H9 (cell line): ENCODE data around the gene ZNF652. TPM values are rescaled to one million over a fixed set of nuclear protein-coding genes. Genes with fewer than 3 reads are reported as not detected.

Experiments used
- DNase-seq: peaks from one replicate; pipeline ENCODE4 v3.0.0-alpha.2; 2017
- H2AFZ ChIP-seq: one replicate; pipeline ENCODE4 v1.6.1; 2013; ENCODE audit warnings: mild to moderate bottlenecking, low read length, control low read depth, moderate library complexity
- H2AK5ac ChIP-seq: 2 replicates; pipeline ENCODE4 v1.6.1; 2013; ENCODE audit warnings: low read length, control low read depth, mixed read lengths; ENCODE audit not compliant: insufficient read length
- H2BK120ac ChIP-seq: one replicate; pipeline ENCODE4 v1.6.1; 2013; ENCODE audit warnings: low read depth, mild to moderate bottlenecking, low read length, control low read depth, inconsistent platforms; ENCODE audit not compliant: poor library complexity, severe bottlenecking
- H2BK12ac ChIP-seq: 2 replicates; pipeline ENCODE4 v1.6.1; 2013; ENCODE audit warnings: low read length, control low read depth, mixed read lengths, low read depth; ENCODE audit not compliant: insufficient read length
- H2BK15ac ChIP-seq: 2 replicates; pipeline ENCODE4 v1.6.1; 2013; ENCODE audit warnings: low read depth, low read length, control low read depth
- H2BK20ac ChIP-seq: one replicate; pipeline ENCODE4 v1.6.1; 2013; ENCODE audit warnings: low read depth, mild to moderate bottlenecking, low read length, control low read depth, inconsistent platforms; ENCODE audit not compliant: poor library complexity, severe bottlenecking
- H2BK5ac ChIP-seq: 2 replicates; pipeline ENCODE4 v1.6.1; 2013; ENCODE audit warnings: low read length, control low read depth, mixed read lengths; ENCODE audit not compliant: insufficient read length
- H3K14ac ChIP-seq: 2 replicates; pipeline ENCODE4 v1.6.1; 2013; ENCODE audit warnings: low read length, control low read depth; ENCODE audit not compliant: insufficient read depth
- H3K18ac ChIP-seq: 2 replicates; pipeline ENCODE4 v1.6.1; 2013; ENCODE audit warnings: low read depth, mild to moderate bottlenecking, mixed read lengths, low read length, control low read depth; ENCODE audit not compliant: insufficient read length
- H3K23ac ChIP-seq: 2 replicates; pipeline ENCODE4 v1.6.1; 2013; ENCODE audit warnings: low read length, control low read depth, mixed read lengths, low read depth; ENCODE audit not compliant: insufficient read length
- H3K23me2 ChIP-seq: 2 replicates; pipeline ENCODE4 v1.6.1; 2013; ENCODE audit warnings: low read depth, mild to moderate bottlenecking, mixed read lengths, low read length, control low read depth; ENCODE audit not compliant: insufficient read length, poor library complexity, severe bottlenecking
- H3K27ac ChIP-seq: 2 replicates; pipeline ENCODE4 v1.5.1; 2013; ENCODE audit warnings: low read length, control low read depth, mixed read lengths, low read depth; ENCODE audit not compliant: insufficient read length
- H3K27me3 ChIP-seq: 2 replicates; pipeline ENCODE4 v1.6.1; 2013; ENCODE audit warnings: low read length, control low read depth, inconsistent platforms; ENCODE audit not compliant: insufficient read depth
- H3K4ac ChIP-seq: 2 replicates; pipeline ENCODE4 v1.6.1; 2013; ENCODE audit warnings: low read depth, mild to moderate bottlenecking, control low read depth, inconsistent platforms, low read length, moderate library complexity
- H3K4me1 ChIP-seq: 2 replicates; pipeline ENCODE4 v1.6.1; 2013; ENCODE audit warnings: low read length, control low read depth, inconsistent platforms; ENCODE audit not compliant: insufficient read depth
- H3K4me2 ChIP-seq: 2 replicates; pipeline ENCODE4 v1.6.1; 2013; ENCODE audit warnings: low read length, control low read depth, mixed read lengths; ENCODE audit not compliant: insufficient read length, insufficient read depth
- H3K56ac ChIP-seq: 2 replicates; pipeline ENCODE4 v1.6.1; 2013; ENCODE audit warnings: low read depth, mild to moderate bottlenecking, mixed read lengths, low read length, control low read depth; ENCODE audit not compliant: insufficient read length
- H3K79me1 ChIP-seq: 2 replicates; pipeline ENCODE4 v1.6.1; 2013; ENCODE audit warnings: low read depth, mild to moderate bottlenecking, moderate library complexity, low read length, control low read depth, inconsistent platforms; ENCODE audit not compliant: insufficient read depth, poor library complexity, severe bottlenecking
- H3K79me2 ChIP-seq: 2 replicates; pipeline ENCODE4 v1.6.1; 2013; ENCODE audit warnings: low read length, control low read depth, inconsistent platforms; ENCODE audit not compliant: insufficient read depth
- H3K9ac ChIP-seq: 2 replicates; pipeline ENCODE4 v1.6.1; 2013; ENCODE audit warnings: low read length, control low read depth, mixed read lengths; ENCODE audit not compliant: insufficient read length; ENCODE audit errors: extremely low read depth
- H3K9me3 ChIP-seq: one replicate; pipeline ENCODE4 v1.6.1; 2013; ENCODE audit warnings: low read depth, low read length, inconsistent platforms; ENCODE audit not compliant: control insufficient read depth
- H3T11ph ChIP-seq: one replicate; pipeline ENCODE4 v1.6.1; 2013; ENCODE audit warnings: mild to moderate bottlenecking, low read length, control low read depth, inconsistent platforms
- H4K20me1 ChIP-seq: one replicate; pipeline ENCODE4 v1.6.1; 2013; ENCODE audit not compliant: control insufficient read depth, insufficient read length, insufficient read depth
- H4K5ac ChIP-seq: 2 replicates; pipeline ENCODE4 v1.6.1; 2013; ENCODE audit warnings: low read depth, mild to moderate bottlenecking, mixed read lengths, low read length, control low read depth; ENCODE audit not compliant: insufficient read length
- H4K8ac ChIP-seq: replicated peaks from 2 replicates; pipeline ENCODE4 v1.6.1; 2013; ENCODE audit warnings: low read length, control low read depth, mixed read lengths, low read depth; ENCODE audit not compliant: insufficient read length
- H4K91ac ChIP-seq: 2 replicates; pipeline ENCODE4 v1.6.1; 2013; ENCODE audit warnings: low read depth, mild to moderate bottlenecking, moderate library complexity, mixed read lengths, low read length, control low read depth; ENCODE audit not compliant: insufficient read length
- H3K27ac Mint-ChIP-seq, 3 experiments: 2 replicates in 2 of 3; 3 replicates in 1 of 3; pipeline ENCODE4 v1.8.0; 2020 to 2021; ENCODE audit warnings: mixed read lengths in 3 of 3, mild to moderate bottlenecking in 1 of 3, moderate library complexity in 1 of 3
- H3K27me3 Mint-ChIP-seq: 2 replicates; pipeline ENCODE4 v1.8.0; 2021; ENCODE audit warnings: low read depth, mild to moderate bottlenecking, moderate library complexity, mixed read lengths
- H3K36me3 Mint-ChIP-seq, 3 experiments: 2 replicates in 2 of 3; 3 replicates in 1 of 3; pipeline ENCODE4 v1.8.0; 2020 to 2021; ENCODE audit warnings: low read depth in 3 of 3, mixed read lengths in 3 of 3; ENCODE audit not compliant: insufficient read depth in 1 of 3
- H3K4me1 Mint-ChIP-seq, 2 experiments: 2 replicates each; pipeline ENCODE4 v1.8.0; 2020; ENCODE audit warnings: mixed read lengths in 2 of 2
- H3K4me3 Mint-ChIP-seq, 2 experiments: 2 replicates in 1 of 2; 3 replicates in 1 of 2; pipeline ENCODE4 v1.8.0; 2020 to 2021; ENCODE audit warnings: mild to moderate bottlenecking in 2 of 2, mixed read lengths in 2 of 2, moderate library complexity in 1 of 2
- H3K9me3 Mint-ChIP-seq, 2 experiments: 2 replicates in 1 of 2; 3 replicates in 1 of 2; pipeline ENCODE4 v1.8.0; 2020; ENCODE audit warnings: mild to moderate bottlenecking in 2 of 2, mixed read lengths in 2 of 2, moderate library complexity in 1 of 2
- WGBS: extraction: QIAGEN DNeasy Blood & Tissue Kit; methylation state at CpG from one replicate; pipeline ENCODE4 v1.1.7; 2013; ENCODE audit warnings: missing lambda C conversion rate, low lambda C conversion rate, mixed read lengths; ENCODE audit not compliant: insufficient read length; ENCODE audit errors: extremely low coverage; 5-methylcytosine and 5-hydroxymethylcytosine counted together
- total RNA-seq: library from RNA; stranded (reverse); gene quantifications from 2 replicates; pipeline ENCODE4 v1.2.1, GENCODE V29; 2021
- TF ChIP-seq, protein P1 (sequence below): fragments of 200-600 bp; sonication (generic); conservative IDR thresholded peaks from 3 replicates; pipeline ENCODE4 v1.8.0; 2021; ENCODE audit warnings: antibody characterized with exemption, mild to moderate bottlenecking

The ZNF652 gene
- total RNA-seq, 1 experiment from 2014 or later, result 33.6 TPM

DNA sequence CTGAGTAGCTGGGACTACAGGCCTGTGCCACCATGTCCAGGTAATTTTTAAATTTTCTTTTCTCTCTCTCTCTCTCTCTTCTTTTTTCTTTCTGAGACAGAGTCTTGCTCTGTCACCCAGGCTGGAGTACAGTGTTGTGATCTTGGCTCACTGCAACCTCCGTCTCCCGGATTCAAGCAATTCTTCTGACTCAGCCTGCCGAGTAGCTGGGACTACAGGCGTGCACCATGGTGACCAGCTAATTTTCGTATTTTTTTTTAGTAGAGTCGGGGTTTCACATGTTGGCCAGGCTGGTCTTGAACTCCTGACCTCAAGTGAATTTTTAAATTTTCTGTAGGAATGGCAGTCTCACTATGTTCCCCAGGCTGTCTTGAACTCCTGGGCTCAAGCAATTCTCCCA is 11.1 kb upstream of the ZNF652 start:
- Histone ChIP-seq H3T11ph (no peak overlapping the region), H2BK5ac (no peak overlapping the region), H2AFZ (no peak overlapping the region), H2AK5ac (no peak overlapping the region), H3K27ac (no peak overlapping the region), H3K23me2 (peaks cover 2% of the 10 kb centered on the region), H3K14ac (no peak overlapping the region), H3K27me3 (no peaks in the 10 kb centered on the region), H3K4ac (no peak overlapping the region), H3K18ac (no peak overlapping the region), H4K8ac (no peak overlapping the region), H3K79me2 (no peaks in the 10 kb centered on the region), H2BK20ac (no peak overlapping the region), H3K9me3 (no peaks in the 10 kb centered on the region), H4K91ac (no peak overlapping the region), H3K23ac (no peak overlapping the region), H3K79me1 (no peaks in the 10 kb centered on the region), H2BK15ac (no peak overlapping the region), H3K9ac (no peak overlapping the region), H3K56ac (no peak overlapping the region), H2BK12ac (no peak overlapping the region), H4K5ac (no peak overlapping the region), H3K4me2 (no peak overlapping the region), H4K20me1 (no peaks in the 10 kb centered on the region), H3K4me1 (peaks cover 12% of the 10 kb centered on the region), H2BK120ac (no peak overlapping the region)
- Mint-ChIP-seq H3K9me3 (no peaks in the 10 kb centered on the region), H3K27me3 (no peaks in the 10 kb centered on the region), H3K4me3 (peak overlapping the region in 1 of 2 experiments; percentile 50; a peak in 2 of 5 replicates), H3K4me1 (peaks cover 37 to 57% of the 10 kb centered on the region in 2 experiments), H3K27ac (peak overlapping the region in 1 of 3 experiments; percentile 18; a peak in 1 of 7 replicates), H3K36me3 (no peaks in the 10 kb centered on the region)
- DNase-seq, result no peak
- WGBS, result no CpG with 5 or more reads among the region's 6 CpGs
- TF ChIP-seq, protein P1, sequence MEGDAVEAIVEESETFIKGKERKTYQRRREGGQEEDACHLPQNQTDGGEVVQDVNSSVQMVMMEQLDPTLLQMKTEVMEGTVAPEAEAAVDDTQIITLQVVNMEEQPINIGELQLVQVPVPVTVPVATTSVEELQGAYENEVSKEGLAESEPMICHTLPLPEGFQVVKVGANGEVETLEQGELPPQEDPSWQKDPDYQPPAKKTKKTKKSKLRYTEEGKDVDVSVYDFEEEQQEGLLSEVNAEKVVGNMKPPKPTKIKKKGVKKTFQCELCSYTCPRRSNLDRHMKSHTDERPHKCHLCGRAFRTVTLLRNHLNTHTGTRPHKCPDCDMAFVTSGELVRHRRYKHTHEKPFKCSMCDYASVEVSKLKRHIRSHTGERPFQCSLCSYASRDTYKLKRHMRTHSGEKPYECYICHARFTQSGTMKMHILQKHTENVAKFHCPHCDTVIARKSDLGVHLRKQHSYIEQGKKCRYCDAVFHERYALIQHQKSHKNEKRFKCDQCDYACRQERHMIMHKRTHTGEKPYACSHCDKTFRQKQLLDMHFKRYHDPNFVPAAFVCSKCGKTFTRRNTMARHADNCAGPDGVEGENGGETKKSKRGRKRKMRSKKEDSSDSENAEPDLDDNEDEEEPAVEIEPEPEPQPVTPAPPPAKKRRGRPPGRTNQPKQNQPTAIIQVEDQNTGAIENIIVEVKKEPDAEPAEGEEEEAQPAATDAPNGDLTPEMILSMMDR, result no peak
